Psoas muscle (tissue), 8 donors: ENCODE data around the gene GLRX. TPM values are rescaled to one million over a fixed set of nuclear protein-coding genes. Genes with fewer than 3 reads are reported as not detected.

Source experiments
- ATAC-seq, 4 donors: fragments of 200-7000 bp; cut with Tn5 transposase; one replicate each; pipeline ENCODE4 v1.9.1; 2020; ENCODE audit warnings: moderate library complexity in 3 of 4, mild to moderate bottlenecking in 2 of 4
- DNase-seq, 2 donors: peaks; one replicate each; pipeline ENCODE4 v3.0.0-alpha.2; 2020
- H3K27ac ChIP-seq: fragments of 200-600 bp; one replicate; pipeline ENCODE4 v1.8.0; 2022
- H3K27me3 ChIP-seq, 3 donors: fragments of 200-600 bp in 1 of 3; one replicate each; pipeline versions ENCODE4 v1.6.1 to v1.8.0; 2013 to 2022; ENCODE audit warnings: low read length in 2 of 3, mild to moderate bottlenecking in 2 of 3, moderate library complexity in 1 of 3; ENCODE audit not compliant: insufficient read depth in 3 of 3
- H3K36me3 ChIP-seq, 2 donors: fragments of 200-600 bp in 1 of 2; one replicate each; pipeline versions ENCODE4 v1.6.1 to v1.8.0; 2013 to 2022; ENCODE audit warnings: low read depth in 1 of 2, mild to moderate bottlenecking in 1 of 2, moderate library complexity in 1 of 2; ENCODE audit not compliant: insufficient read depth in 1 of 2
- H3K4me1 ChIP-seq: fragments of 200-600 bp; one replicate; pipeline ENCODE4 v1.8.0; 2022
- H3K4me3 ChIP-seq: fragments of 200-600 bp; one replicate; pipeline ENCODE4 v1.8.0; 2022; ENCODE audit warnings: mild to moderate bottlenecking
- H3K9me3 ChIP-seq: fragments of 200-600 bp; one replicate; pipeline ENCODE4 v1.8.0; 2022
- CTCF ChIP-seq: fragments of 200-600 bp; IDR thresholded peaks from one replicate; pipeline ENCODE4 v1.8.0; 2022; ENCODE audit warnings: antibody characterized with exemption
- WGBS, 3 donors: extraction: QIAGEN DNeasy Blood & Tissue Kit; methylation state at CpG; one replicate each; pipeline versions ENCODE4 v1.1.6 to v1.1.7; 2013; 5-methylcytosine and 5-hydroxymethylcytosine counted together
- intact Hi-C, 2 donors: fragments of 100-400 bp; cut with DNase I; formaldehyde crosslinking; loops; one replicate each; pipeline versions ENCODE4 v1.11.0 to v1.14.2; 2022
- polyA plus RNA-seq, 3 donors: library from polyadenylated mRNA; stranded (reverse); fragments of 200-250 nt; gene quantifications; one replicate each; pipeline ENCODE4 v1.2.3, GENCODE V29; 2013
- total RNA-seq, 4 donors: library from RNA; stranded (reverse); fragmentation: NEBNext Ultra II Directional in 2 of 4; extraction: Animal tissue kit (Norgen Biotek cat#: 25700) in 2 of 4; gene quantifications; one replicate each; pipeline versions ENCODE4 v1.2.1 to v1.2.4, GENCODE V29; 2021 to 2023
- donor health status: healthy with polysubstance abuse.
- donor health status: DM: no; HTN: no; CAD: no; lungs with moderate emphysema.
- donor health status: Bipolar disorder and iron deficiency.
- donor health status: healthy.
- donor health status: DM: yes; HTN: yes; CAD: no.
- donor health status: DM: no; HTN: no; CAD: no.
- donor health status: DM: no; HTN: no; CAD: no.
- donor health status: DM: yes; HTN: yes; CAD: no.

The GLRX gene
- total and polyA plus RNA-seq, 7 donors: 131 to 3,024 (median 888) TPM

DNA sequence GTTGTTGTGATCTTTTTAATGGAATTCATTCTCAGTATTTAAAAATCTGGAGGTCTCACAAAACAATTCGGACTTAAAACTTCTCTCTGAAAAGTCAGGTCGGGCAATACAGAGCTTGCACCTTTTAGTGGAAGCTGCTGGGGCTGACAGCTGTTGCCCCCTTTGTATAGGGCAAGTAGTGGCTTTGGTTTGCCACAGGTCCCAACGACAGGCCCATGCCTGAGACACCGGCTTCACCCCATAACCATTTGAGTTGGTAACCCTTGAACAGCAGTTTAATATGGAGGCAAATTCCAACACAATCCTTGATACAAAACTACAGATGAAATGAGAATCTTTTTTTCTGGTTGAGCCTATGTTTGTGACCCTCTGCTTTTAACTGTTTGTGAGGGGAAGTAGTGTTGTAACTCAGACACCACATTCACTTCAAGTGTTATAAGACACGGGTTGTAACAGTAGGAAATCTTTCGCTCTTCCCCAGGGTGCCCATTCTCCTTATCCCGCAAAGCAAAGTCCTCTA is 752 bp upstream of the GLRX start:
- H3K27me3 ChIP-seq: no peaks in the 10 kb centered on the region
- peaks cover 41% of the 10 kb centered on the region for H3K4me1 ChIP-seq
- no peak for DNase-seq
- WGBS, 3 donors: 39 to 57% (median 43%) methylated on average over 7 of the region's 7 CpGs
- H3K9me3 ChIP-seq: no peaks in the 10 kb centered on the region
- H3K4me3 ChIP-seq: peak overlapping the region; percentile 95
- TF ChIP-seq CTCF: no peak
- intact Hi-C loops: loop anchor here in 1 of 2 donors (2.0 kb wide), 1 partner anchor 14 kb away; no protein-coding TSS in a partner anchor
- peak overlapping the region; percentile 95 for H3K27ac ChIP-seq
- H3K36me3 ChIP-seq: peaks cover 4 to 26% of the 10 kb centered on the region in 2 donors
- ATAC-seq: peak in 2 of 4 donors; percentile 19 to 26

DNA sequence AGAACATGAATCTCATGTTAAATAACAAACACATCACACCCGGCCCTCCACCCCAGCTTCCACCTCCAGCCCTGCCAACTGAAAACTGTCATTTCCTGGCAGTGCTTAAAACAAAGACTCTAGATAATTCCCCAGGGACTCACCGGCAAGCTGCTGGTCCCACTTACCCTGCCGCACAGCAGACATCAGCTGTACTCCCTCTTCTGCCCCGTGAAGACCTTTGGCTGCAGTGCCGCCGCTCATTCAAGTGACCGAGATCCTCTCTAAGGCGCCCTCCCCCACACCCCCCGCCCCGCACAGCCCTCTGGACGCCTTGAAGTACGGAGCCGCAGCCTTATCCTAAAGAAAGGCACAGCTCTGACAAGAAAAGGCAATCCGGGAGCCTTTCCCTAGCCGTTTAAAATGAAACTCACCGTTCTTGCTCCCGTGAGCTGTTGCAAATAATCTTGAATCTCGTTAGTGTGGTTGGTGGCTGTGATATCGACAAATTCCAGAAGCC is 434 bp downstream of the GLRX start:
- H3K27me3 ChIP-seq: no peaks in the 10 kb centered on the region

GRCh38 chr5:95821110-95822021 is 1.2 kb downstream of the GLRX start:
- Histone ChIP-seq H3K9me3 (no peaks in the 10 kb centered on the region), H3K4me1 (peaks cover 58% of the 10 kb centered on the region), H3K27me3 (no peaks in the 10 kb centered on the region), H3K36me3 (peaks cover 4 to 35% of the 10 kb centered on the region in 2 donors), H3K27ac (peak overlapping the region; percentile 95), H3K4me3 (peak overlapping the region; percentile 95)
- DNase-seq: no peak
- ATAC-seq: no peak
- intact Hi-C loops: loop anchor here in 1 of 2 donors (2.0 kb wide), 1 partner anchor 15 kb away; no protein-coding TSS in a partner anchor
- 30 to 40% (median 33%) methylated on average over 9 of the region's 9 CpGs for WGBS, 3 donors
- TF ChIP-seq CTCF: no peak

More for the DNA sequence above, 434 bp downstream of the GLRX start:
- Histone ChIP-seq H3K4me1 (peaks cover 52% of the 10 kb centered on the region), H3K9me3 (no peaks in the 10 kb centered on the region), H3K36me3 (peaks cover 4 to 28% of the 10 kb centered on the region in 2 donors), H3K27ac (peak overlapping the region; percentile 95), H3K4me3 (peak overlapping the region; percentile 95)
- intact Hi-C loops: loop anchor here in 1 of 2 donors (2.0 kb wide), 1 partner anchor 15 kb away; no protein-coding TSS in a partner anchor
- peak; percentile 63 to 77 for DNase-seq
- WGBS, 3 donors: 0 to 1% (median 0%) methylated on average over 19 of the region's 19 CpGs
- TF ChIP-seq CTCF: no peak
- peak in 3 of 4 donors; percentile 29 to 44 (median 33) for ATAC-seq

GRCh38 chr5:95818181-95819147 is 4.1 kb downstream of the GLRX start:
- no peak for TF ChIP-seq CTCF
- peak; percentile 40 to 55 (median 48) for ATAC-seq
- Histone ChIP-seq H3K4me3 (peak overlapping the region; percentile 95), H3K27me3 (no peaks in the 10 kb centered on the region), H3K36me3 (peaks cover 16 to 64% of the 10 kb centered on the region in 2 donors), H3K27ac (peak overlapping the region; percentile 95), H3K9me3 (no peaks in the 10 kb centered on the region), H3K4me1 (peaks cover 68% of the 10 kb centered on the region)
- intact Hi-C loops: no loop called here
- WGBS, 3 donors: 34 to 48% (median 36%) methylated on average over 14 of the region's 14 CpGs
- DNase-seq: peak in 1 of 2 donors; percentile 58
